Measurements from ENCODE around the gene PTPRG. TPM values are rescaled to one million over a fixed set of nuclear protein-coding genes. Genes with fewer than 3 reads are reported as not detected.

Gene PTPRG
- polyA plus RNA-seq, 3 donors = 76.9 to 94.9 (median 92.1) TPM

DNA sequence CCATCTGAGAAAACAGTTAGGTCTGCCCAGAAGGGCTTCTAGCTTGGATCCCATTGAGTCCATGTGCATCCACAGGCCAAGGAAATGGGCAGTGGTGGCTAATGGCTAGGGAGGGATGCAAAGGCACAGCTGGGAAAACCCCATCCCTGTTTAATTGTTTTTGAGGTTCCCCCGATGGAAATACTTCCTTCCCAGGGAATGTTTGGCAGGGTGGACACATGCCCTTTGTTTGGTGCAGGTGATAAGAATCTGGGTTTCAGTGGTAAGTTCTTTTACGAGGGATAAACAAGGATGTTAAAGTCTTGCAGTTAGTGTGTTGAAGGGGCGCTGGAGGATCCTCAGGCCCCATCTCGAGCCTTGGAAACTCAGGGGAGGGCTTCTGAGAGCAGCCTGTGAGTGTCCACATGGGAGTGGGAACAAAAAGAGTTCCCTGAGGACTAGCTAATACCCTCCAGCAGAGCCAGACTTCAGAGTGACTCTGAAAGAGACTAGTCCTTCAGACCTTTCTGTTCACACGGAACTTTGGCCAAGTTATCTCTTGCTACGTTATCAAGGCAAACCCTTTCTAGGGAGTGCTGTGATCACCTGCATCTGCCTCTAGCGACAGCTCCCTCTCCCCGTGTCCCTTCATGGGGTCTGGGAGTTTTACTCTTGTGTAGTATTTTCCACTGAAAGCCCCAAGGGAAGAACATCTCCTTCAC is 17.4 kb downstream of the PTPRG start:
- no peak for DNase-seq (ENCODE audit: extremely low read depth in 1 of 11, low read depth in 9 of 11, low spot score in 4 of 11)

DNA sequence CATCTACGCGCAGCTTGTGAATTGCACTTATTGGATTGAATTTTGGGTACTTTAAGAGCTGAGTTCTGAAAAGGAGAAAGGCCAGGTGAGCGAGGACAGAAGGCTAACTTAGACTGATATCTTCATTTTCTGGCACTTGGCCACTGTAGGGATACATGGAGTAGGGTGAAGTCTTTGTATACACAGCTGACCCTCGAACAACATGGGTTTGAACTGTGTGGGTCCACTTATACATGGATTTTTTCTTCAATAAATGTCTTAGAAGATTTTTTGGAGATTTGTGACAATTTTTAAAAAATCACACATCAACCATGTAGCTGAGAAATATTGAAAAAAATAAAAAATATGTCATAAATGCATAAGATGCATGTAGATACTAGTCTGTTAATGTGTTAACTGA is 18.3 kb downstream of the PTPRG start:
- no peak for DNase-seq (ENCODE audit: extremely low read depth in 1 of 11, low read depth in 9 of 11, low spot score in 4 of 11)

DNA sequence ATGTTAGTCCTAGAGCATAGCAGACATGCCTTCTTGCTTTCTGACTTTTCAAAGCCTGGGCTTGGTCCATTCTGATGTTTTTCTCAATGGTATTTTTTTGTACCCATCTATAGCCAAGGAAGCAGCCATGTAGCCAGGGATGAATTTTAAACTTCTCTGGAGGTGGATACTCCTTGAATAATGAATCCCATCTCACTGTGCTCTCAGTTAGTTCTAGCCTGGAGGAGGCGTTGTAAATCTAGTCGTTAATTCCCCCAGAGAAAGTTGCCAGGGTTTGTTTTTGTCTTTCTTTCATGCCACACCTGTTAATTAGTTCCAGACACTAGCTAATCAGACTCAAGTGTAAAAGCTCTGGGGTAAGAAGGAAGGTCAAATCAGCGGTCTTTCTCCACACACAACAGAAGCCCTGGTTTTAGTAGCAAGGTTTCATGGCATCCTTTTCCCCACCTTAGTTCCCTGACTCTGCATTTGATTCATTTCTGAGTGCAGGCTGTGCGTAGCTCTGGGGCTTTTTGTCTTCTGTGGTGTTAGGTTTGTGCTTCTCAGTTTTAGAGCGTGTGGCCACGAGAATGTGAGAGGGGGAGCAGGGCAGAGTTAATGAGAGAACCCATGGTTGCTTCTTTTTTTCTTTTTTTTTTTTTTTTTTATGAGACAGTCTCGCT is 19.7 kb downstream of the PTPRG start:
- no peak for DNase-seq (ENCODE audit: extremely low read depth in 1 of 11, low read depth in 9 of 11, low spot score in 4 of 11)

DNA sequence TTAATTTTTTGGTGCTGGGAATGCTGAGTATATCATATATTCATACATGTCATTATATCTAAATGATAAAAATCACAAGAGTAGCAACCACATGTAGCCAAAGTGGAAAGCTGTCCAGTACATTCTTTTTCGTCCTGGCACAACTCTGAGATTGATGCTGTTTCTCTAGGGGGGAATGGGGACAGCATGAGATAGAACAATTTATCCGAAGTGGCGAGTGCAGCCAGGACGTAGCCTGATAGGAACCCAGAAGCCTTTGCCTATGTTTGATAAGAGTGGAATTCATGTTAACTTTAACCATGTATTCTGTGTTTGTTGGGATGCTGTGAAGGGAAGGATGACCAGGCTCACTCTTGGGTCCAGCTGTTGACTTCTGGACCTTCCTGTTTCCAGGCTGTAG is 20.9 kb downstream of the PTPRG start:
- no peak for DNase-seq (ENCODE audit: extremely low read depth in 1 of 11, low read depth in 9 of 11, low spot score in 4 of 11)

DNA sequence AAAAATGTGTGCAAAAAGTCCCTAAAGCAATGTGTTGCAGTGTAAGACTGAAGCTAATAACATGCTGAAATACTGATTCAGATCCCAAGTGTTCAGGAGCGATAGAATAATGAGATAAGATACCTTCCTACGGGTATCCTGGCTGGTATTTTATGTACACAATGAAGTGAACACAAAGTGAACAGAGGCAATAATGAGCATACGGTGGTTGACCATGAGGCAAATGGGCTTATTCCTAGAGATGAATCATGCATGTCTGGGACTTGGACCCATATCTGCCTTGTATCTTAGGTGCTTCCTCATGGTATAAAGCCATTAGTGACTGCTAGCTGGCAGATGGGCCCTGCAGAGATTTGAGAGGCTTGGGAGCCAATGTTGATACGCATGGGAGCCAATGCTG is 21.5 kb downstream of the PTPRG start:
- DNase-seq (ENCODE audit: extremely low read depth in 1 of 11, low read depth in 9 of 11, low spot score in 4 of 11) = no peak

DNA sequence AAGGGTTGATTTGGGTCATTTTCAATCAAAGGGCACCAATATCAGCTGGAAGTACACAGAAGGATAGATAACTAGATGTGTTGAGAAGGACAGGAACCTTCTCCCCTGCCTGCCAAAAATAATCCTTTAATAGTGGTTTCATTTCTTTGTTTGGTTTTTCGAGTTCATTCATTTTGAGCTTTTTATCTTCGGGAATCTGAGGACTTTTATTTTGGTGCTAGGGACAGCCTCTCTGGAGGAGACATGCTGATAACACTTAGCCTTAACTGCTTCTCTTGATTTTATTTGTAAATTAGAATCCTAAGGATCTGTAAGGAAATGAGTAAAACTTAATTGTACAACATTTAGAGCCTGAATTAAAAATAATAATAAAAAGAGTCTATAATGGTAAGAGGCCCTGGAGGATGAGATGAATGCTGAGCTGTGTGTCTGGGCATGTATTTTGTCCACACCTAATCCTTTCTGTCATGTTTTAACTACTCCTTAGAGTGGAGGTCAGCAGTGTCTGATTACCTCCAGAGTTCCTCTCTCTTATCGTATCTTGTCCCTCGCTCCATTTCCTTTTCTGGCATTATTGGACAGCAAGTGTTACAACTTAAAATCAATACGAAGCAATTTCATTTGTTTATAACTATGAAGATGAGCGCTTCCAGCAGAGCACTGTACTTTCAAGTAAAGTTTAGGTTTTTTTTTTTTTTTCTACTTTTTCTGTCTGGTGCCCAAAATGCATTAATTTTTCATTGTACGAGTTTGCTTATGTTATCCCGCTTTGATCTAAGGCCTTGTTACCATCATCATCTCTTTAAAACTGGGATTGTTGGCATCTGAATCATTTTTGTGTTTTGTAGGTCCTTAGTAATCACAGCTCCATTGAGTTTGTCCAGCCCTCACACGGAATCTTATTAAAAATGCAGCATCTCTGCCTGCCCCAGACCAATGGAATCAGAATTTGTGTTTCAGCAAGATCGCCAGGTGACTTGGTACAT is 22.8 kb downstream of the PTPRG start:
- no peak for DNase-seq (ENCODE audit: extremely low read depth in 1 of 11, low read depth in 9 of 11, low spot score in 4 of 11)

DNA sequence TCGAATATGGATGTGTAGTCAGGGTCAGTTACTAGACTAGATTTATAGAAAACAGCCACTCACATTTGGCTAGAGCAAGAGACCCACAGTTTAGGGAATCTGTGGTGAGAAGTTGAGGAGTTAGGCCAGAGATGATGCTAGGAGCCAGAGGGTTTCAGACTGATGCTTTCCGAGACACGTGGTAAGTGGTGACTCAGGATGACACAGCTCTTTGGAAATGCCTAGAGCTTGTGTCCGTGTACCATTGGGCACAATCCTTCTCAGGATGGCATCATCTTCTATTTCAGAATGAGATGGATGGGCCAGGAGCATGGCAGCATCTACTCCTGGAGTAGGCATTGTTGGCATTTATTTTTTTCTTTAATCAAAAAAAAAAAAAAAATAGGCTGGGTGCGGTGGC is 28.5 kb downstream of the PTPRG start:
- DNase-seq (ENCODE audit: extremely low read depth in 1 of 11, low read depth in 9 of 11, low spot score in 4 of 11) = no peak

DNA sequence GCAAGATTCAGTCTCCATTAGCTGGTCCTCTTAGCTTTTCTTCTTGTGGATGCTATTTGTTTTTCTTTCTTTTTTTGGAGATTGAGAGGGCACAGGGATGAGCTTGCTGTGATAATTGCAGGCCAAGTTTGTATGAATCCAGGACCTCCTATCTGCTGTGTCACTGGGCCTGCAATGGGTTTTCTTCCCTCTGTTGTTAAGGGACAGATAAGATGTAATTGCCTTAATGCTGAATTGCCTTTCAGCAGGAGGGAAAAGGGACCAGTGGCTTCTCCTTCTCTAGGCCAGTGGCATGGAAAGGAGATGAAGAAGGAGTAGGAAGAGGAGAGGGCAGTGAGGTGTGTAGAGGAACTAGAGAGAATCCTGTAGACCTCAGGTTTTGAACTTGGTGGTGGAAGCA is 29.9 kb downstream of the PTPRG start:
- no peak for DNase-seq (ENCODE audit: extremely low read depth in 1 of 11, low read depth in 9 of 11, low spot score in 4 of 11)

DNA sequence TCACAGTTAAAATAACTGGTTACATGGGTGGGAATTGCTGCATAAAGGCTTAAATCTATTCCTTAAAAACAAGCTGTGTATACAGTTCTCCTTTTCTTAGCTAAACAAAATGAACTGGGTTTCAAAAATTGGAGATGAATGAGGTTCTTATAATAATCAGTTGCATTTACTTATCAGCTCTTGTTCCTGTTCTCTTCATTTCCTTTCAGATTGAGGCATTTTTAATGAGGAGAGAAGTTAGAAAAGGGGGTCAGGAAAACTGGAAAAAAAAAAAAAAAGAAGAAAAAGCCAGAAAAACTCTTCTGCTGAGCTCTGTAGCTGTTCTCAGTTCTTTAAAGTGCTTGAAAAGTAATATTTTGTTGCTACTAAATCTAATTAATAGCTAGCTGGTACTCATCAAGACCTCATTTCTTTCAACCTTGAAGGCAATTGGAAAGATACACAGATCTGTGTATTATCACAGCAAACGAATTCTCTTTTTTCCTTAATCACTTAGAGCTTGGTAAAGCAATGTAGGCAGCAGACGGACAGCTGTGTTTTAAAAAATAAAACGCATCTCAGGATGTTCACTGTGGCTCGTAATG is 32.2 kb downstream of the PTPRG start:
- DNase-seq (ENCODE audit: extremely low read depth in 1 of 11, low read depth in 9 of 11, low spot score in 4 of 11) = no peak

DNA sequence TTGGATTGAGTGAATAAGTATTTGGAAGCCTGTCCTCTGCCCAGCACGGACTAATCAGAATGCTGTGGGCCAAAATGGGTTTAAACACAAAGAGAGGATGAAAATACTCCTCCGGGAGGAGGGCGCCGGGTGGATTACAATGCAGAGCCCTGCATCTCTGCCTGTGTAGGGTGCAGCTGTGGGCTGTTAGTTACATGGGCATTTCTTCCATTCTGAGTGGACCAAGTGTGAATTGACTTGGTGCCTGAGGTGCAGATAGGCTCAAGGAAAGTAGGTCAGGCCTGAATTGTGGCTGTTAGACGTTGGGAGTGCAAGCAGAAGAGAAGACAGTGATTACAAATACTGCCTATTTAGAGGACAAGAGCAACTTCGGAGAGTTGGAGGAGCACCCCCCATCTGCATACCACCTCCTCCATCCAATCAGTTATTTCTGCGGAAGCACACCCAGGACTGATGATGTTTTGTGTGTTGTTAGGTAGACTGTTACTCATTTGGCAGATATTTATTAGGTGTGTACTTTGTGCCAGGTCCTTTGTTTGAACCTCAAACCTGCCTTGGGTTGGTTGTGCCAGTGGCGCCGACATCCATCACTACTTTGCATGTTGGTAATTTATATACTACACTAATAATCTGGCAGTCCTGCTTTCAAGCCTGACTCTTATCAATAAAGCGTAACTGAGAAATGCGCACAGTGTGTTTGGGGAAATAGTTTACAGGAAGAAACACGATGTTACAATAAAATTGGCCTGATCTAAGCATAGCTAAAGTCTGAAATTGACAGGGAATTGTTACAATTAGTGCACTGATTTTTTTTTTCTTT is 33.0 kb downstream of the PTPRG start:
- no peak for DNase-seq (ENCODE audit: extremely low read depth in 1 of 11, low read depth in 9 of 11, low spot score in 4 of 11)

DNA sequence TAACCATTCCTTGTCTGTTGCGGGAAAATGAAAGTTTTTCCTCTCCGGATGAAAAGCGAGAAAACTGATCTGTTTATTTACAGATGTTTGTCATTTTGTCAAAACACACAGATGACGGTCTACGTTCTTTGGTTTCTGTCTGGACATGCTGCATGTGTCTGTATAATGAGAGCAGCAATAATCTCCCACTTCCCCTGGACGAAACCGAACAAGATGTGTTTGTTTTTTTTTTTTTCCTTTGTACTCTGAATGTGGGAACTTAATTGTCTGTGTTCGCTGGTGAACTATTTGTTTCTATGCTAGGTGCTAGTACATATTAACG is 33.6 kb downstream of the PTPRG start:
- DNase-seq (ENCODE audit: extremely low read depth in 1 of 11, low read depth in 9 of 11, low spot score in 4 of 11) = no peak

DNA sequence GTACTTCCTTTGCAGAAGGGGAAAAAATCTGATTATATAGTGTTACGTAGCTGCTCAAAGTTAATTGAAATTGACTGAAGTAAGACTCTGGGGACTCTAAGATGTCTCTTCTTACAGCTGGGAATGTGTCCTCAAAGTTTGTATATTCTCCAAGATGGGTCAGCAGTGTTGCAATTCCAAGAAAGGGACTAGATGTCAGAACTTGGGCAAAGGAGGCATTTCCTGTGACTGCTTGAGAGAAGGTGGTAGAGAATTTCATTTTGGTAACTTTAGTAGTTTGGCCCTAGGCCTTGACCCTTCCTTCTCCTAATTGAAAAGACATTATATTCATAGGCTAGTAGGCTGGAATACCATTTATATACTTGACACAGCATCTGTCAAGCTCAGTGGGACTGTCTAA is 33.9 kb downstream of the PTPRG start:
- DNase-seq (ENCODE audit: extremely low read depth in 1 of 11, low read depth in 9 of 11, low spot score in 4 of 11) = no peak

DNA sequence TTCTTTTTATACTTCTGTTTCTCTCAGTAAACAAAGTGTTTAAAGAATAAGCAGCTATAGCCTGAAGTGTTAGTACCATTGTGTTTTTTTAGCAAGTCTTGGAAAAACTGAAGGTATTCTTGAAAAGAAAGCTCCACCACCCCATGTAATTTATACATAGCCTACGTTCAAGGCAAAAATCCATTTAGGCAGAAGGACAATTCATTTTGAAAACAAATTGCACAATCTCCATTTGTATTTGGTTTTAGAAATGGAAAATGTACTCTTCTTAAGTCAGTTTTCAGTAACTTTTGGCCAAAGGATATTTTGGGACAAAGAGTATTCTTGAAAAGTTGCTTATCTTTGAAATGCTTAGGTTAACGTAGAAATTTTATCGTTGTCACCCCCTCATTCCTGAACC is 34.5 kb downstream of the PTPRG start:
- DNase-seq (ENCODE audit: extremely low read depth in 1 of 11, low read depth in 9 of 11, low spot score in 4 of 11) = no peak

DNA sequence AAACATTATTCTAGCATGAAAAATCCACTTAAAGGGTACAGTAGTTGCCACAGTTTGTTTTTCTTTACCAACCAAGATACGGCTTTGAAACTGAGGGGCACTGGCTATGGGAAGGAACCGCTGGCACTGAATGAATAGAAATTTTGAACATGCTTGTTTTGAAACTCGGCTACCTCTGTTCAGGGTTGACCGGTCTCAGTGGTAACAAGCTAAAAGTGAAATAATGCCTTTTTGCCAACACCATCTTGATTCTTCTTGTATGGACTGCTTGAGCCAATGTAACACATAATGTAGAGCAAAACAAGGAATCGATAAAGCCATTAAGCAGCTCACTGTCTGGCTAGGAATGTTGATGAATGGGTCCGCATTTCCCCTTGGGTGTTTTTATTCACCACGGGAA is 36.5 kb downstream of the PTPRG start:
- DNase-seq (ENCODE audit: extremely low read depth in 1 of 11, low read depth in 9 of 11, low spot score in 4 of 11) = no peak

DNA sequence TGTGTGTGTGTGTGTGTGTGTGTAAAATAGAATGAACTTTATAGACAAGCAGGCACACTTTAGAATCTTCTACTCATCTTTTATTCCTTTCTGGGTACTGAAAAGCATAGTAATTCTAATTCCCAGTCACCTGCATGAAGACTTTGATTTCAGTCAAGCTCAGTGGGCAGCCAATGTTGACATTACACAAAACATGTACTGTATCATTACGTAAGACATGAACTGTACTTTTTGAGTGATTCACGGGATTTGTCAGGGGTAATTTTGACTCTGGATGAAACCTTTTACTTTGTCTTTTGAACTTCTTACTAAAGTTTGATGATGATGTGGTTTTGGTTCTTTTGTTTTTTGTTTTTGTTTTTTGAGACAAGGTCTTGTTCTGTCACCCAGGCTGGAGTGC is 38.8 kb downstream of the PTPRG start:
- DNase-seq (ENCODE audit: extremely low read depth in 1 of 11, low read depth in 9 of 11, low spot score in 4 of 11) = no peak

DNA sequence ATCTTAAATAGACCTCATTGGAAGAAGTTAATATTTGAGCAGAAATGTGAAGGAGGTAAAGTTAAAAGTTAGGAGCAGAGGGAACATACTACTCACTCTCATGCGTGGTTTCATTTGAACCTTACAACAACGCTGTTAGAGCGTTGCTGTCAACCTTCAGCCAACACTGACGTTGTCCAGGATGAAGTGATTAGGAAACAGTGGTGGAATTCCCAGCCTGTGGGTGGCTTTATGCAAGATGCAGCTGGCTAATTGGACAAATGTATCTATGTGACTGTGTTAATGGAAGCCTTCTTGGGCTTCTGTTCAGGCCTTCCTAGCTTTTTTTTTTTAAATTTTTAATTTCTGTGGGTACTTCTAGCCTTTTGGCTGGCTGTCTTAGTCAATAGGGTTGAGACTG is 40.5 kb downstream of the PTPRG start:
- no peak for DNase-seq (ENCODE audit: extremely low read depth in 1 of 11, low read depth in 9 of 11, low spot score in 4 of 11)

DNA sequence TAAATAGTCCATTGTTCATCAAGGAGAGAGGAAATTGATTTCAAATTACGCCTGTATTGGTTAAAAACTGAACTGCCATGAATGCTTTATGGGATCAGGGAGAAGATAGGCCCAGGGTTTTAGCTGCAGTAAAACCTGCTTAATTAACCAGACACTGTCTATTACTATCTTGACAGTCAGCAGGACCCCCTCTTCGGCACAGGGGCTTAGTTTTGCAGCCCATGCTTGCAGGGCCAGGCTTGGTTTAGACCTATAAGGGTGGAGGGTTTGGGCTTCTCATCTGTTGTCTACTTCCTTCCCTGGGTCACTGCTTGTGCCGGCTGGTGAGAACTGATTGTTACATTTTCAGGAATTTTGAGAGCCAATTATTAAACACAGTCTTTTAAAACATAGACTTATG is 41.1 kb downstream of the PTPRG start:
- DNase-seq (ENCODE audit: extremely low read depth in 1 of 11, low read depth in 9 of 11, low spot score in 4 of 11) = no peak

DNA sequence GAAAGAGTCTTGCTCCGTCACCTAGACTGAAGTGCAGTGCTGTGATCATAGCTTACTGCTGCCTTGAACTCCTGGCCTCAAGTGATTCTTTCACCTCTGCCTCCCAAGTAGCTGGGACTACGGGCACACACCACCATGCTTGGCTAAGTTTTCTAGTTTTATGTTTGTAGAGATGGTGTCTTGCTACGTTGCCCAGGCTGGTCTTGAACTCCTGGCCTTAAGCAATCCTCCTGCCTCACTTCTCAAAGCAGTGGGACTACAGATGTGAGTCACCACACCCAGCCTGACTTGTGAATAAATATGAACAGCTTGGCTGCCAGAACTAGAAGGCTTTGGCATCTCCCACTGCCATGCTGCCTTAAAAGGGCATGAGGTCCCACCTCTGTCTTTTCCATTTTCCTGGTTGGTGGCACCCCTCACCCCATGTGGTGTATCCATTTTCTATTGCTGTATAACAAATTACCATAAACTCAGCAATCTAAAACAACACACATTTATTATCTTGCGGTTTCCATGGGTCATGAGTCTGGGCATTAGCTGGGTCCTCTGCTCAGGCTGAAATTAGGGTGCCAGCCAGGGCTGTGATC is 44.3 kb downstream of the PTPRG start:
- DNase-seq (ENCODE audit: extremely low read depth in 1 of 11, low read depth in 9 of 11, low spot score in 4 of 11) = no peak

DNA sequence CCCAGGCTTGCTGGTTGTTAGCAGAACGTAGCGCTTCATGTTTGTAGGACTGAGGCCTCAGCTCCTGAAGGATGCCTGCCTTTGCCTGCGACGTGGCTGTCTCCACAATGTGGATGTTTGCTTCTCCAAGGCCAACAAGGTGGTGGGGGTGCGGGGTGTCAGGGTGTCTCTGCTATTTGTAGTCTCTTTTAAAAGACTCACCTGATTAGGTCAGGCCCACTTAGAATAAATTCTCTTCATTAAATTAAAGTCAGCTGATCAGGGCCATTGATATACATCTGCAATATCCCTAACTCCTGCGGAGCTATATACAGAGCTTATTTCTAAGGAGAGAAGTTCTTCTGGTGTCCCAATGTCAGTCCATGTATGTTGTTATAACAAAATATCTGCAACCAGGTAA is 44.8 kb downstream of the PTPRG start:
- no peak for DNase-seq (ENCODE audit: extremely low read depth in 1 of 11, low read depth in 9 of 11, low spot score in 4 of 11)

All from renal cortex interstitium (tissue), 11 donors.